ENCODE results near the gene PLCB4. TPM values are rescaled to one million over a fixed set of nuclear protein-coding genes. Genes with fewer than 3 reads are reported as not detected.

Gene PLCB4
- total and polyA plus RNA-seq, 3 donors from 2014 or later: 5.9 to 19.4 (median 15.5) TPM

- TF ChIP-seq, protein P1, sequence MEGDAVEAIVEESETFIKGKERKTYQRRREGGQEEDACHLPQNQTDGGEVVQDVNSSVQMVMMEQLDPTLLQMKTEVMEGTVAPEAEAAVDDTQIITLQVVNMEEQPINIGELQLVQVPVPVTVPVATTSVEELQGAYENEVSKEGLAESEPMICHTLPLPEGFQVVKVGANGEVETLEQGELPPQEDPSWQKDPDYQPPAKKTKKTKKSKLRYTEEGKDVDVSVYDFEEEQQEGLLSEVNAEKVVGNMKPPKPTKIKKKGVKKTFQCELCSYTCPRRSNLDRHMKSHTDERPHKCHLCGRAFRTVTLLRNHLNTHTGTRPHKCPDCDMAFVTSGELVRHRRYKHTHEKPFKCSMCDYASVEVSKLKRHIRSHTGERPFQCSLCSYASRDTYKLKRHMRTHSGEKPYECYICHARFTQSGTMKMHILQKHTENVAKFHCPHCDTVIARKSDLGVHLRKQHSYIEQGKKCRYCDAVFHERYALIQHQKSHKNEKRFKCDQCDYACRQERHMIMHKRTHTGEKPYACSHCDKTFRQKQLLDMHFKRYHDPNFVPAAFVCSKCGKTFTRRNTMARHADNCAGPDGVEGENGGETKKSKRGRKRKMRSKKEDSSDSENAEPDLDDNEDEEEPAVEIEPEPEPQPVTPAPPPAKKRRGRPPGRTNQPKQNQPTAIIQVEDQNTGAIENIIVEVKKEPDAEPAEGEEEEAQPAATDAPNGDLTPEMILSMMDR (IDR thresholded peaks at IDR 0.05): no peak
- TF ChIP-seq POLR2A (IDR thresholded peaks at IDR 0.05): no peak
- WGBS, 2 donors: 93 to 94% methylated on average over 1 of the region's 1 CpG
- DNase-seq: no peak
- H3K4me1 ChIP-seq: no peaks in the 10 kb centered on the region
- peak overlapping the region in 1 of 2 donors; percentile 45 for H3K27ac ChIP-seq
- no peaks in the 10 kb centered on the region for H3K36me3 ChIP-seq (ENCODE audit: low read depth, missing control alignments)
- H3K4me3 ChIP-seq: no peak overlapping the region
- intact Hi-C loops (cut with DNase I; ENCODE audit: low total_unique reads): no loop called here
- no peaks in the 10 kb centered on the region for H3K27me3 ChIP-seq
- H3K9me3 ChIP-seq: no peaks in the 10 kb centered on the region
These were observed 285.0 kb downstream of the PLCB4 start for GRCh38 chr20:9353916-9354276.

DNA sequence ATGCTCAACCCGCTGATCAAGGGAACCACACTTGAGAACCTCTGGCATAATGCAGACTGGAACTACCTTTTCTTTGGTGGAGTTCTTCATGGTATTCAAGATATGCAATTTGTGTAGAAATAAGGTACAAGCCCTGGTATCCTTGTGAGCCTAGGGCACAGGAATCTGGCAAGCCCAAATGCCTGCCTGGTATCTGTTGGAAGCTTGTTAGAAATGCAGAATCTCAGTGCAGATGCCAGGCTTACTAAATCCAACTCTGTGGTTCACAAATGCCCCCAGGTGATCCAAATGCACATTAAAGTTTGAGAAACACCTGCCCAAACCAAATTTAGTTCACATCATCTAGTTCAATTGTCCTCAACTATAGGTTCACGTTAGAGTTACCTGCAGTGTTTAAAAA, 285.7 kb downstream of the PLCB4 start:
- no peak overlapping the region for H3K27ac ChIP-seq
- 88 to 91% methylated on average over 2 of the region's 2 CpGs for WGBS, 2 donors
- intact Hi-C loops (cut with DNase I; ENCODE audit: low total_unique reads): no loop called here
- H3K4me3 ChIP-seq: no peak overlapping the region
- H3K36me3 ChIP-seq (ENCODE audit: low read depth, missing control alignments): no peaks in the 10 kb centered on the region
- H3K9me3 ChIP-seq: no peaks in the 10 kb centered on the region
- TF ChIP-seq POLR2A (IDR thresholded peaks at IDR 0.05): no peak
- TF ChIP-seq, protein P1 (IDR thresholded peaks at IDR 0.05): no peak
- no peaks in the 10 kb centered on the region for H3K4me1 ChIP-seq
- DNase-seq: no peak
- H3K27me3 ChIP-seq: no peaks in the 10 kb centered on the region

GRCh38 chr20:9358001-9358400, 289.1 kb downstream of the PLCB4 start:
- no peaks in the 10 kb centered on the region for H3K9me3 ChIP-seq
- 86 to 98% methylated on average over 2 of the region's 2 CpGs for WGBS, 2 donors
- H3K27ac ChIP-seq: no peak overlapping the region
- no peak overlapping the region for H3K4me3 ChIP-seq
- DNase-seq: no peak
- intact Hi-C loops (cut with DNase I; ENCODE audit: low total_unique reads): no loop called here
- H3K27me3 ChIP-seq: no peaks in the 10 kb centered on the region
- H3K36me3 ChIP-seq (ENCODE audit: low read depth, missing control alignments): no peaks in the 10 kb centered on the region
- TF ChIP-seq, protein P1 (IDR thresholded peaks at IDR 0.05): no peak
- TF ChIP-seq POLR2A (IDR thresholded peaks at IDR 0.05): no peak
- no peaks in the 10 kb centered on the region for H3K4me1 ChIP-seq

GRCh38 chr20:9359561-9360308, 290.8 kb downstream of the PLCB4 start:
- TF ChIP-seq POLR2A (IDR thresholded peaks at IDR 0.05): no peak
- TF ChIP-seq, protein P1 (IDR thresholded peaks at IDR 0.05): peak; percentile 37 to 57 (median 54)
- intact Hi-C loops (cut with DNase I; ENCODE audit: low total_unique reads): loop anchor here (5.0 to 10.0 kb wide), 2 partner anchors 507 to 575 kb away; no protein-coding TSS in a partner anchor
- peak; percentile 60 for DNase-seq
- Histone ChIP-seq H3K27ac (no peak overlapping the region), H3K27me3 (no peaks in the 10 kb centered on the region), H3K9me3 (no peaks in the 10 kb centered on the region), H3K4me3 (no peak overlapping the region), H3K4me1 (no peaks in the 10 kb centered on the region), H3K36me3 (ENCODE audit: low read depth, missing control alignments) (no peaks in the 10 kb centered on the region)
- WGBS, 2 donors: 47 to 55% methylated on average over 14 of the region's 14 CpGs

DNA sequence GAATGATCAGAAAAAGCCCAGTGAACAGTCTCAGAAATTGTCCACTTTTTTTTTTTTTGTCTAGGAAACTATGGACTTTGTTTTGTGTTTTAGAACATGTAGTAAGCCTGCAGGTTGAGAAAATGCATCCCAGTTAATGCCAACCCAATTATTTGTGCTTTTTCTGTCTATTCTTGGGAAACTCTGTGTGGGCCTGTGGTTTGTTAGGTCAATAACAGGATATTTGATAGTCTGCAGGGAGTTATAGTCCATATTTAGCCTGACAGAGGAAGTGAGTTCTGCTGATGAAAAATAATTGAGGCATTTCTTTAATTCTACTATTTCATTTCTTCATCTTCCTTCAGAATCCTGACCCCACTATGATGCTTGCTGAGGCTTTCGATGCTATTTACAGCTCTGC, 291.5 kb downstream of the PLCB4 start:
- Histone ChIP-seq H3K9me3 (no peaks in the 10 kb centered on the region), H3K27ac (no peak overlapping the region), H3K36me3 (ENCODE audit: low read depth, missing control alignments) (no peaks in the 10 kb centered on the region), H3K4me3 (no peak overlapping the region), H3K4me1 (no peaks in the 10 kb centered on the region), H3K27me3 (no peaks in the 10 kb centered on the region)
- no peak for DNase-seq
- TF ChIP-seq POLR2A (IDR thresholded peaks at IDR 0.05): no peak
- TF ChIP-seq, protein P1 (IDR thresholded peaks at IDR 0.05): no peak
- 92 to 100% methylated on average over 1 of the region's 1 CpG for WGBS, 2 donors
- intact Hi-C loops (cut with DNase I; ENCODE audit: low total_unique reads): loop anchor here (5.0 to 10.0 kb wide), 2 partner anchors 508 to 576 kb away; no protein-coding TSS in a partner anchor

All from testis (tissue), 3 donors.